ENCODE data around the gene ATF6. TPM values are rescaled to one million over a fixed set of nuclear protein-coding genes. Genes with fewer than 3 reads are reported as not detected.

ATF6 gene
- total RNA-seq, 1 experiment from 2014 or later = 35.3 TPM

DNA sequence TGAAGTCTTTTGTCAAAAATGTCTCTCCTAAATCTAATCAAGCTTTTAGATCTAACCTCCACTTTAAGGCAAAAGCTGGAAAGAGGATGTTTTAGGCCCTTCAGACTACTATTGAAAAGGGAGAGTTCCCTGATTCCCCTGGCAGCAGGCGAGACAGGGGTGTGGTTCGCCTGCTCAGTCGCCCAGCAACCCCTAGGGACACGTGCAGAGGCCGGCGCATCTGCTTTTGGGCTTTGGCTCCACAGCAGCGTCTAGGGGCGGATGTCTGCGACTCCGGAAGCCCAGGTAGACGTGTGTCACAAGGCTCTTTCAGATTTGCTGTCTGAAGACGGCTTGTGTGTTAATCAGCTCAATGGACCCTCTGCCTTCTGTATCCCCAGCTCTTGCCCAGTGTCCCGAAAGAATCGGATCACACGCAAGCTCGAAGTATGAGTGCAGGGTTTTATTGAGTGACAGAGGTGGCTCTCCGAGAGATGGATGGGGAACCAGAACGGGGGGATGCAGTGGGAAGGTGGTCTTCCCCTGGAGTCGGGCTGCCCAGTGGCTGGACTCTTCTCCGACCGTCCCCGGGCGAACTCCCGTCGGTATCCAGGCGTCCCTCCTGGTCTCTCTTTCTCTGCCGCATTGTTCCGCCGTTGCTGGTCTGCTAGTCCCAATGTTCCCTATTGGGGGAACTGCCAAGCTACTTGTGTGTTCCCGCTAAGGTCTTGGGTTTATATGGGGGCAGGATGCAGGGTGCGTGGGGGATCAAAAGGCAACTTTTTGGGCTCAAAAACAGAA is 212.1 kb downstream of the ATF6 start:
- no peaks in the 10 kb centered on the region for H3K36me3 Mint-ChIP-seq (ENCODE audit: insufficient read depth, unreplicated experiment)
- no peak overlapping the region for H3K4me3 Mint-ChIP-seq (ENCODE audit: low read depth, unreplicated experiment)
- H3K4me1 Mint-ChIP-seq (ENCODE audit: low read depth, unreplicated experiment) = no peaks in the 10 kb centered on the region
- intact Hi-C loops (cut with micrococcal nuclease; ENCODE audit: unreplicated experiment) = no loop called here
- CTCF ChIA-PET = interaction anchor here (0.6 kb wide), 1 partner anchor 14 kb away, joined by 4 read pairs; no protein-coding TSS in a partner anchor
- H3K9me3 Mint-ChIP-seq (ENCODE audit: low read depth, unreplicated experiment) = no peaks in the 10 kb centered on the region
- no TSS peak for BruUV-seq (replicated peaks)
- H3K27ac Mint-ChIP-seq (ENCODE audit: unreplicated experiment) = no peak overlapping the region
- peaks cover 65% of the 10 kb centered on the region for H3K27me3 Mint-ChIP-seq (ENCODE audit: unreplicated experiment)
- TF ChIP-seq, protein P1, sequence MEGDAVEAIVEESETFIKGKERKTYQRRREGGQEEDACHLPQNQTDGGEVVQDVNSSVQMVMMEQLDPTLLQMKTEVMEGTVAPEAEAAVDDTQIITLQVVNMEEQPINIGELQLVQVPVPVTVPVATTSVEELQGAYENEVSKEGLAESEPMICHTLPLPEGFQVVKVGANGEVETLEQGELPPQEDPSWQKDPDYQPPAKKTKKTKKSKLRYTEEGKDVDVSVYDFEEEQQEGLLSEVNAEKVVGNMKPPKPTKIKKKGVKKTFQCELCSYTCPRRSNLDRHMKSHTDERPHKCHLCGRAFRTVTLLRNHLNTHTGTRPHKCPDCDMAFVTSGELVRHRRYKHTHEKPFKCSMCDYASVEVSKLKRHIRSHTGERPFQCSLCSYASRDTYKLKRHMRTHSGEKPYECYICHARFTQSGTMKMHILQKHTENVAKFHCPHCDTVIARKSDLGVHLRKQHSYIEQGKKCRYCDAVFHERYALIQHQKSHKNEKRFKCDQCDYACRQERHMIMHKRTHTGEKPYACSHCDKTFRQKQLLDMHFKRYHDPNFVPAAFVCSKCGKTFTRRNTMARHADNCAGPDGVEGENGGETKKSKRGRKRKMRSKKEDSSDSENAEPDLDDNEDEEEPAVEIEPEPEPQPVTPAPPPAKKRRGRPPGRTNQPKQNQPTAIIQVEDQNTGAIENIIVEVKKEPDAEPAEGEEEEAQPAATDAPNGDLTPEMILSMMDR (IDR thresholded peaks at IDR 0.05; ENCODE audit: unreplicated experiment) = no peak
- no peak for DNase-seq

DNA sequence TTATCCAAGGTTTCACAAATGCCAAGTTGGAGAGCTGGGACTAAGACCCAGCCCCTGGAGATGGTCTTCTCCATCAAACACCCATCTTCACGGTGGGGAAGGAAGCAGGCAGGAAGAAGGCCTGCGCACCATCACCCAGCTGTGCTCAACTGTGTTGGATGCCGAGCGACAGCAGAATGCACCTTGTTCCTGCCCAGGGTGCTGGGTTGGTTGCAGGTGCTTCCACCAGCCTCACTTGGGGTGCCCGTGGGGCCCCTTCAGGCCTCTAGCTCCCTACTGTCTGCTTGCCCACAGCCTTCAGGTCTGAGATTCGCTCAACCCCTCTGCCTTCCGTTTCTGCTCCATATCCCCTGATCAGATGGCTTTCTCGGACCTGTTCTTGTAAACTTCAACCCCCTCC is 215.0 kb downstream of the ATF6 start:
- H3K27ac Mint-ChIP-seq (ENCODE audit: unreplicated experiment) = no peak overlapping the region
- H3K36me3 Mint-ChIP-seq (ENCODE audit: insufficient read depth, unreplicated experiment) = no peaks in the 10 kb centered on the region
- no TSS peak for BruUV-seq (replicated peaks)

DNA sequence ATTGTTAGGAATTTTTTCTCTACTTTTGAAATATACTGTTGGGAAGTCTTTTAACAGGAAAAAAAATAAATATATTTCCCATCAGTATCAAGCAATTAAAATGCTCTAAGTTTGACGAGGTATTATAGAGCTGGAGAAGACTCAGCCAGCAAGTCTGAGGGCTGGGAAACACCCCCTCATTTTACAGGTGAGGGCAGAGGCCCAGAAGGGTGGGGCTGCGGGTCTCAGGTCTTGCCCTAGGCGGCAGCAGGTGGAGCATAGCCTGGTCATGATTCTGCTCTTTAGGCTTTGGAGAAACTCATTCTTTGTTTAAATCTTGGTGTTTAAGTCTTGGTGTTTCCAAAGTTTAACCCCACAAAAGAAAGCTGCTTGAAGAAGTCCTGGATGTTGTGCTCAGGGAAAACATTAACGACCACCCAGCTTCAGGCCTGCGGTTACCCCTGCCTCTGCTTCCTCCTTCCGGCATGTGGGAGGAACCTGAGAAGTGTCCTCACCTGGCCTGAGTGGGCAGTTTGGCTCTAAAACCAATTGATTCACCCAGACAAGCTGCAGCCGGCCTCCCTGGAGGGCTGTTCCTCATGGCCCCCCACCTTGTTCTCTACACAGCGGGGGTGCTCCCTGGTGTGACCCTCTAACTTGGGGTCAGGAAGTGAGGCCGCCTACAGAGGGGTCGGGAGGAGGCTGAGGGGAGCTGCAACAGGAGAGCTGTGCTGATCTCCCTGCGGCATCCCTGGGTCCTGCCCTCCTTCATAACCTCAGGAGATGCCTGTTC is 215.8 kb downstream of the ATF6 start:
- peaks cover 68% of the 10 kb centered on the region for H3K27me3 Mint-ChIP-seq (ENCODE audit: unreplicated experiment)
- no peaks in the 10 kb centered on the region for H3K4me1 Mint-ChIP-seq (ENCODE audit: low read depth, unreplicated experiment)
- H3K4me3 Mint-ChIP-seq (ENCODE audit: low read depth, unreplicated experiment) = no peak overlapping the region
- no peak for DNase-seq
- intact Hi-C loops (cut with micrococcal nuclease; ENCODE audit: unreplicated experiment) = no loop called here
- no TSS peak for BruUV-seq (replicated peaks)
- H3K27ac Mint-ChIP-seq (ENCODE audit: unreplicated experiment) = no peak overlapping the region
- no peaks in the 10 kb centered on the region for H3K36me3 Mint-ChIP-seq (ENCODE audit: insufficient read depth, unreplicated experiment)
- TF ChIP-seq, protein P1 (IDR thresholded peaks at IDR 0.05; ENCODE audit: unreplicated experiment) = no peak
- H3K9me3 Mint-ChIP-seq (ENCODE audit: low read depth, unreplicated experiment) = no peaks in the 10 kb centered on the region
- CTCF ChIA-PET = interaction anchor here (0.6 kb wide), 1 partner anchor 173 kb away, joined by 3 read pairs; no protein-coding TSS in a partner anchor

More for the DNA sequence above, 215.0 kb downstream of the ATF6 start:
- Mint-ChIP-seq H3K4me1 (ENCODE audit: low read depth, unreplicated experiment) (no peaks in the 10 kb centered on the region), H3K9me3 (ENCODE audit: low read depth, unreplicated experiment) (no peaks in the 10 kb centered on the region), H3K27me3 (ENCODE audit: unreplicated experiment) (peaks cover 64% of the 10 kb centered on the region), H3K4me3 (ENCODE audit: low read depth, unreplicated experiment) (no peak overlapping the region)
- intact Hi-C loops (cut with micrococcal nuclease; ENCODE audit: unreplicated experiment) = no loop called here
- TF ChIP-seq, protein P1 (IDR thresholded peaks at IDR 0.05; ENCODE audit: unreplicated experiment) = no peak
- no peak for DNase-seq
- CTCF ChIA-PET = no interaction called here

DNA sequence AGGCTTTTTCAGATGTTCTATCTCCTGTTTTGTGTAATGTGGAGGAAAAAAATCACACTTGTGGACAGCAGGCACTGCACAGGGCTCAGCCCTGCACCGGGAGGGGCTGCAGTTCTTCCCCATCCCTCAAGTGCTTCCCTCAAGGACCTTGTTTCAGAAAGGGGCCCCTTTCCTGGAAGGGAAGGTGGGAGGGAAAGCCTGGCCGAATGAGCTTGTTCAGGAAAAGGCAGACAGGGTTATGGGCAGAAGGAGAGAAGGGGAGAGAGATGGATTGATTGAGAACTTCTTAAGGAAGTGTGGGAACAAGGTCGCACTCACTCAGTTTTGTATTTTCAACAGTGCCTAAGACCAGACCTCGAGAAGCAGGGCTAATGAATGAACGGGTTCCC is 216.4 kb downstream of the ATF6 start:
- H3K27me3 Mint-ChIP-seq (ENCODE audit: unreplicated experiment) = peaks cover 69% of the 10 kb centered on the region
- intact Hi-C loops (cut with micrococcal nuclease; ENCODE audit: unreplicated experiment) = no loop called here
- H3K4me3 Mint-ChIP-seq (ENCODE audit: low read depth, unreplicated experiment) = no peak overlapping the region
- no peak overlapping the region for H3K27ac Mint-ChIP-seq (ENCODE audit: unreplicated experiment)
- no TSS peak for BruUV-seq (replicated peaks)
- no peaks in the 10 kb centered on the region for H3K9me3 Mint-ChIP-seq (ENCODE audit: low read depth, unreplicated experiment)
- CTCF ChIA-PET = no interaction called here
- DNase-seq = no peak
- no peaks in the 10 kb centered on the region for H3K4me1 Mint-ChIP-seq (ENCODE audit: low read depth, unreplicated experiment)
- H3K36me3 Mint-ChIP-seq (ENCODE audit: insufficient read depth, unreplicated experiment) = no peaks in the 10 kb centered on the region
- TF ChIP-seq, protein P1 (IDR thresholded peaks at IDR 0.05; ENCODE audit: unreplicated experiment) = no peak

Measured in Calu3 (cell line).